Measurements from ENCODE around the gene TNRC6C.

DNA sequence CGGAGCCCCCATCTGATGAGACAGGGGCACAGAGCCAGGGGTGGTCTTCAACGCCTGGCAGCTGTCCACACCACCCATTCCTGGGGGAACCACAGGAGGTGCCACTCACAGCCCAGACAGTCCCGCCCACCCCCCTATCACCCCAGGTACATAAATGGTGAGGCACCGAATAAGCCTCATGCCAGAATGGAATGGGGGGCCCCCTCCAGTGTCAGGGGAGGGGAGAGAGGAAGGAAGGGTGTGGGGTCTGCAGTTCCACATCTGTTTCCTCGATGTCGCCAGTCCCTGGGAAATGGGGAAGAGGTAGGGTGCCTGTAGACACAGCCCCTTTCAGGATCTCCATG is 168.4 kb downstream of the TNRC6C start:
- TF ChIP-seq MAZ (CRISPR knock-in tag; conservative IDR thresholded peaks at IDR 0.05 in 1 of 2, IDR thresholded peaks at IDR 0.05 in 1 of 2) (no peak), SRSF3 (IDR thresholded peaks at IDR 0.05; ENCODE audit: insufficient read depth, low read length) (no peak), CEBPZ (IDR thresholded peaks at IDR 0.05; ENCODE audit: borderline replicate concordance, low read depth, low read length) (no peak), PHF20 (IDR thresholded peaks at IDR 0.05; ENCODE audit: partially characterized antibody) (no peak), ZC3H4 (CRISPR knock-in tag; IDR thresholded peaks at IDR 0.05; ENCODE audit: borderline replicate concordance) (no peak)
